Measurements from ENCODE around the gene PBRM1. TPM values are rescaled to one million over a fixed set of nuclear protein-coding genes. Genes with fewer than 3 reads are reported as not detected.

The PBRM1 gene
- total RNA-seq, 1 experiment from 2014 or later = 40.0 TPM

DNA sequence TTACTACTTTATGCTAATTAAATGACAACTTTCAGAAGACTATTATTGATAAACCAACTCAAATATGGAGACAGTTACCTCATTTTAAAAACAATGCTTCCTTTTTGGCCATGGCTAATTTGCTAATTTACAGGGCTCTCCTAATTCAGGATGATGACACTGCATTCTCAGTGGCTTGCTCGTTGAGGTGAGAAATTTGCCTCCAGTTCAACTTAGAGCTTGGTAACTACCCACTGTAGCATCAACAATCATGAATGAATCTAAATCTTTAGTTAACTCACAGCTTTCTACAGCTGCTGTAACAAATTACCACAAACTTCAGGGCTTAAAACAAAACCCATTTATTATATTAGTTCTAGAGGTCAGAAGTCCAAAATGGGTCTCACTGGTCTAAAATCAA, 14.0 kb downstream of the PBRM1 start:
- TF ChIP-seq RAD21 (IDR thresholded peaks at IDR 0.05; ENCODE audit: low read depth) = no peak
- no peak for TF ChIP-seq YY1 (IDR thresholded peaks at IDR 0.05; ENCODE audit: extremely low read depth, insufficient replicate concordance, low read depth, low read length)
- intact Hi-C loops (cut with micrococcal nuclease) = no loop called here
- no peak for ATAC-seq
- Histone ChIP-seq H2AFZ (ENCODE audit: low read depth, low read length, poor library complexity, severe bottlenecking) (no peak overlapping the region), H3K4me1 (ENCODE audit: control insufficient read depth in 1 of 2, insufficient read depth in 2 of 2, low read length in 2 of 2) (peaks cover 24 to 31% of the 10 kb centered on the region in 2 experiments), H4K20me1 (ENCODE audit: insufficient read depth) (peaks cover 3% of the 10 kb centered on the region; the same call in 1 of the 2 replicates), H3K9me3 (ENCODE audit: control insufficient read depth in 1 of 2, insufficient read depth in 1 of 2, low read depth in 1 of 2, low read length in 2 of 2) (no peaks in the 10 kb centered on the region), H3K79me2 (ENCODE audit: insufficient read depth, low read length) (peaks cover 17% of the 10 kb centered on the region), H3K36me3 (ENCODE audit: control insufficient read depth in 1 of 2, insufficient read depth in 2 of 2, low read length in 2 of 2) (peaks cover 9 to 16% of the 10 kb centered on the region in 2 experiments; a peak in 3 of 4 replicates), H3K9me2 (ENCODE audit: insufficient read depth) (no peaks in the 10 kb centered on the region), H3K27ac (ENCODE audit: low read depth, low read length) (peak overlapping the region; percentile 81; the same call in 1 of the 2 replicates), H3K4me2 (ENCODE audit: low read length) (peak overlapping the region; percentile 67), H3K9ac (ENCODE audit: low read length) (peak overlapping the region; percentile 45), H3K27me3 (ENCODE audit: insufficient read depth, low read length) (no peaks in the 10 kb centered on the region), H3K4me3 (replicated peaks in 1 of 2; ENCODE audit: low read depth in 1 of 2, low read length in 2 of 2) (peak overlapping the region in 1 of 2 experiments; percentile 17; a peak in 1 of 4 replicates)
- ChIA-PET RAD21 (ENCODE audit: low non-redundant PET in 1 of 2, low total read pairs in 2 of 2, uncharacterized antibody in 2 of 2, unreplicated experiment in 2 of 2) (no interaction called here), CTCF (no interaction called here), POLR2A (no interaction called here)
- no peak for DNase-seq (ENCODE audit: low read depth, low spot score)
- BruUV-seq (replicated peaks) = no TSS peak

DNA sequence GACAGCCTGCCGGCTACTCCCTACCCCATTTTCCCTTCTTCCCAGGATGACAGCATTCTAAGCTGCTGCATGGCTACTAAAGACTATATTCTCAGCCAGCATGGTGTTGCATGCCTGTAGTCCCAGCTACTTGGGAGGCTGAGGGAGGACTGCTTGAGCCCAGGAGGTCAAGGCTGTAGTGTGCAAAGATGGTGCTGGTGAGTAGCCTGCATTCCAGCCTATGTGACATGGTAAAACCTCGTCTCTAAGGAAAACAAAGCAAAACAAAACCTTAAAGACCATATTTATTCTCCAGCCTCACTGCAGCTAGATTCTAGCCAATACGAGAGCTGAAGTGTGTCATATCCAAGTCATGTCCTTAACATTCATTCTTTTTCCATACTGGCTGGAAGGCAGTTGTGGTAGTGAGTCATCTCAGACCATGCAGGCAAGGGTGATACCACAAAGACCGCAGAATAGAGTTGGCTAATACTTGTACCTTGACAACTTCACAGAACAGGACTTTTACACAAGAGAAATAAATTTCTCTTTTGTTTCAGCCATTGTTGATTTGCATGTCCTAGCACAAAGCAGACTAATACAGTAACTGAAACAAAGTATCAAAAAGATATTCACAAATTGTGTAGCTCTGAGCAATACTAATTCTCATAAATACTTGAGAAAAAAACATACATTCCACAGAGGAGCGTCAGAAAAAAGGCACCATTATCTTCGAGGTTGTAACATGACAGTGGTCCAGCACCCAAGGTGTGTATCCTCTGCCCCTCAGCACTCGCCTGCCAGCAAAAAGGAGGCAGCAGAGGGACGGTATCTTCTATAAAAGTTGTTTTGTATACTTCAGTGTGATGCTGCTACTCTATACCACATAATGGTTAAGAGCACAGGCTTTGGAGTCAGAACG, 14.8 kb downstream of the PBRM1 start:
- peaks cover 3% of the 10 kb centered on the region; the same call in 1 of the 2 replicates for H4K20me1 ChIP-seq (ENCODE audit: insufficient read depth)
- ChIA-PET CTCF (no interaction called here), POLR2A (interaction anchor here (0.9 kb wide), 1 partner anchor 135 kb away, joined by 5 read pairs; the partner anchor contains the start of gene UQCC5), RAD21 (ENCODE audit: low non-redundant PET in 1 of 2, low total read pairs in 2 of 2, uncharacterized antibody in 2 of 2, unreplicated experiment in 2 of 2) (no interaction called here)
- peaks cover 9 to 12% of the 10 kb centered on the region in 2 experiments; a peak in 3 of 4 replicates for H3K36me3 ChIP-seq (ENCODE audit: control insufficient read depth in 1 of 2, insufficient read depth in 2 of 2, low read length in 2 of 2)
- peaks cover 24 to 31% of the 10 kb centered on the region in 2 experiments for H3K4me1 ChIP-seq (ENCODE audit: control insufficient read depth in 1 of 2, insufficient read depth in 2 of 2, low read length in 2 of 2)
- H3K79me2 ChIP-seq (ENCODE audit: insufficient read depth, low read length) = peaks cover 17% of the 10 kb centered on the region
- BruUV-seq (replicated peaks) = no TSS peak
- H3K9me2 ChIP-seq (ENCODE audit: insufficient read depth) = no peaks in the 10 kb centered on the region
- no peak overlapping the region for H2AFZ ChIP-seq (ENCODE audit: low read depth, low read length, poor library complexity, severe bottlenecking)
- intact Hi-C loops (cut with micrococcal nuclease) = no loop called here
- H3K9ac ChIP-seq (ENCODE audit: low read length) = peak overlapping the region; percentile 53
- ATAC-seq (peak; percentile 96), DNase-seq (ENCODE audit: low read depth, low spot score) (peak; percentile 96)
- H3K27me3 ChIP-seq (ENCODE audit: insufficient read depth, low read length) = no peaks in the 10 kb centered on the region
- H3K4me3 ChIP-seq (replicated peaks in 1 of 2; ENCODE audit: low read depth in 1 of 2, low read length in 2 of 2) = peak overlapping the region in 1 of 2 experiments; percentile 28; a peak in 2 of 4 replicates
- peak overlapping the region; percentile 67 for H3K4me2 ChIP-seq (ENCODE audit: low read length)
- H3K27ac ChIP-seq (ENCODE audit: low read depth, low read length) = peak overlapping the region; percentile 81
- H3K9me3 ChIP-seq (ENCODE audit: control insufficient read depth in 1 of 2, insufficient read depth in 1 of 2, low read depth in 1 of 2, low read length in 2 of 2) = no peaks in the 10 kb centered on the region
- peak; percentile 64 for TF ChIP-seq MAX (IDR thresholded peaks at IDR 0.05)
- peak; percentile 94 for TF ChIP-seq CBX3 (IDR thresholded peaks at IDR 0.05; ENCODE audit: low read depth)
- TF ChIP-seq RAD21 (IDR thresholded peaks at IDR 0.05; ENCODE audit: low read depth) = peak; percentile 21; the same call in 1 of the 2 replicates
- peak; percentile 97 for TF ChIP-seq FOSL1 (IDR thresholded peaks at IDR 0.05; ENCODE audit: low read depth)
- TF ChIP-seq EGR1 (IDR thresholded peaks at IDR 0.05; ENCODE audit: low read depth) = no peak
- peak; percentile 71 for TF ChIP-seq SRF (IDR thresholded peaks at IDR 0.05; ENCODE audit: low read depth)
- TF ChIP-seq, protein P1, sequence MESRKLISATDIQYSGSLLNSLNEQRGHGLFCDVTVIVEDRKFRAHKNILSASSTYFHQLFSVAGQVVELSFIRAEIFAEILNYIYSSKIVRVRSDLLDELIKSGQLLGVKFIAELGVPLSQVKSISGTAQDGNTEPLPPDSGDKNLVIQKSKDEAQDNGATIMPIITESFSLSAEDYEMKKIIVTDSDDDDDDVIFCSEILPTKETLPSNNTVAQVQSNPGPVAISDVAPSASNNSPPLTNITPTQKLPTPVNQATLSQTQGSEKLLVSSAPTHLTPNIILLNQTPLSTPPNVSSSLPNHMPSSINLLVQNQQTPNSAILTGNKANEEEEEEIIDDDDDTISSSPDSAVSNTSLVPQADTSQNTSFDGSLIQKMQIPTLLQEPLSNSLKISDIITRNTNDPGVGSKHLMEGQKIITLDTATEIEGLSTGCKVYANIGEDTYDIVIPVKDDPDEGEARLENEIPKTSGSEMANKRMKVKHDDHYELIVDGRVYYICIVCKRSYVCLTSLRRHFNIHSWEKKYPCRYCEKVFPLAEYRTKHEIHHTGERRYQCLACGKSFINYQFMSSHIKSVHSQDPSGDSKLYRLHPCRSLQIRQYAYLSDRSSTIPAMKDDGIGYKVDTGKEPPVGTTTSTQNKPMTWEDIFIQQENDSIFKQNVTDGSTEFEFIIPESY (IDR thresholded peaks at IDR 0.05; ENCODE audit: extremely low read depth, insufficient replicate concordance, low read length) = no peak
- no peak for TF ChIP-seq CTCF (IDR thresholded peaks at IDR 0.05 in 2 of 3, conservative IDR thresholded peaks at IDR 0.05 in 1 of 3; ENCODE audit: borderline replicate concordance in 1 of 3, insufficient read depth in 1 of 3, low read depth in 2 of 3, low read length in 2 of 3)
- TF ChIP-seq ZNF274 (IDR thresholded peaks at IDR 0.05; ENCODE audit: low read depth, low read length) = no peak
- TF ChIP-seq SP1 (IDR thresholded peaks at IDR 0.05; ENCODE audit: low read depth) = peak; percentile 91
- TF ChIP-seq EZH2 (IDR thresholded peaks at IDR 0.05) = no peak
- TF ChIP-seq JUND (IDR thresholded peaks at IDR 0.05) = peak; percentile 97
- no peak for TF ChIP-seq ZFX (IDR thresholded peaks at IDR 0.05)
- no peak for TF ChIP-seq EZH2phosphoT487 (IDR thresholded peaks at IDR 0.05; ENCODE audit: borderline replicate concordance)

All from HCT116 (cell line).